GM10266 (cell line): Measurements from ENCODE around the gene FPR1.

Experiments used
- DNase-seq: peaks from one replicate; pipeline ENCODE4 v3.0.0; 2012; ENCODE audit errors: extremely low spot score
- TF ChIP-seq, protein P1 (sequence below): IDR thresholded peaks from 2 replicates; pipeline ENCODE4 v1.5.1; 2012; ENCODE audit warnings: mild to moderate bottlenecking, low read depth; ENCODE audit not compliant: control insufficient read depth, insufficient read depth; ENCODE audit errors: missing control alignments

FPR1 gene

DNA sequence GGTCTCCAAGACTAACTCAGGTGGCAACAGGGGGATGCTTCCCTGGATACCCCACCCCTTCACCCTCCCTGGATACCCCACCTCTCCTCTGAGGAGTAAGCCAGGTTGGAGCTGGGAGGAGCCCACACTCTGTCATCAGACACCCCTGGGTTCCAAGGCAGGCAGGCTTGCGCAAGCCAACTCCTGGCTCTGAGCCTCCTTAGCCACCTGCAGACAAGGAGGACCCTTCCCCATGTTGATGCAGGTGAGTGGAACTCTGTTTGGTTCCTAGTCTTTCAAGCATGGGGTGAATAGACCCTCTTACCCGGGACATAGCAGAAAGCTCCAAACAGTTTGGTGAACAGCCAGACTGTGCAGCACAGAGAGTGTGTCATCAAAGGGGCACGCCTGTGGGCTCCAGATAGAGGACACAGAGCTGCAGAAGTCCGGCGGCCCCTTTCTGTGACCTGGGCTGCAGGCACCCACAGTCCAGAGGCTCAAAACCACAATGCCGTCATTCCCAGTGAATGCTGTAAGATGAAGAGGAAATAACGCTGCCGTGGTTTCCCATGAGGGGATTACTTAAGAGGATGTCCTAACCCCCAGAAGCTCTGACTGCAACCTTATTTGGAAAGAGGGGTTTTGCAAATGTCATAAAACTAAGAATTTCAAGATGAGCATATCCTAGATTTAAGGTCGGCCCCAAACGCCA lies 15.8 kb downstream of the FPR1 start:
- DNase-seq: no peak
- TF ChIP-seq, protein P1, sequence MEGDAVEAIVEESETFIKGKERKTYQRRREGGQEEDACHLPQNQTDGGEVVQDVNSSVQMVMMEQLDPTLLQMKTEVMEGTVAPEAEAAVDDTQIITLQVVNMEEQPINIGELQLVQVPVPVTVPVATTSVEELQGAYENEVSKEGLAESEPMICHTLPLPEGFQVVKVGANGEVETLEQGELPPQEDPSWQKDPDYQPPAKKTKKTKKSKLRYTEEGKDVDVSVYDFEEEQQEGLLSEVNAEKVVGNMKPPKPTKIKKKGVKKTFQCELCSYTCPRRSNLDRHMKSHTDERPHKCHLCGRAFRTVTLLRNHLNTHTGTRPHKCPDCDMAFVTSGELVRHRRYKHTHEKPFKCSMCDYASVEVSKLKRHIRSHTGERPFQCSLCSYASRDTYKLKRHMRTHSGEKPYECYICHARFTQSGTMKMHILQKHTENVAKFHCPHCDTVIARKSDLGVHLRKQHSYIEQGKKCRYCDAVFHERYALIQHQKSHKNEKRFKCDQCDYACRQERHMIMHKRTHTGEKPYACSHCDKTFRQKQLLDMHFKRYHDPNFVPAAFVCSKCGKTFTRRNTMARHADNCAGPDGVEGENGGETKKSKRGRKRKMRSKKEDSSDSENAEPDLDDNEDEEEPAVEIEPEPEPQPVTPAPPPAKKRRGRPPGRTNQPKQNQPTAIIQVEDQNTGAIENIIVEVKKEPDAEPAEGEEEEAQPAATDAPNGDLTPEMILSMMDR: no peak

DNA sequence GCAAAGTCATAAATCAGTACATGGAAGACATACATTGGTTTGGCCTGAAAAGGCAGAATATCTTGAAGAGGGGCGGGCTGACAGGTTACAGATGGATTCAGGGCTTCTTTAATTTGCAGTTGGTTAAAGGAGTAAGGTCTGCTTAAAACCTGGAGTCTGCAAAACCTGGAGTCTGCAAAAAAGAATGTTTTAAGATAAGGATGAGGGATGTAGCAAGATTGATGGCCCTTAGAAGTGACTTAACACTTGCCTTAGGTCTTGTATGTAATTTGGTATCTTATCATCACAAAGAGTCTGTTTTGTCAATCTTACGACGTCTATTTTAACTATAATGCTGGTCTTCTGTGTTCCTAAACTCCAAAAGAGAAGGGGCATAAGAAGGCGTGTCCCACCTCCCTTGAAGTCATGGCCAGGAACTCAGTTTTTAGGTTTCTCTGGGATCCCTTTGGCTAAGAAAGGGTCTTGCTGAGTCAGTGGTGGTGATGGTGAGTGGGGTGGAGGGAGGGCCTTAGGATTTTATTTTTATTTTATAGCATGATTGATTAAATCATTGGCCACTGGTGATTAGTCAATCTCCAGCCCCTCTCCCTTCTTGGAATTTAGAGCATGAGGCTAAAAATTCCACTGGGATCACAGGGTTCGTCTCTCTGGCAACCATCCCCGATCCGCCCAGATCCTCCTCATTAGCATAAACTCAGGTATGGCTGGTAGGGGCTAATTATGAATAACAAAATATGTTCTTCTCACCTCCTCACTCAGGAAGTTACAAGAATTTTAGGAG lies 17.7 kb downstream of the FPR1 start:
- TF ChIP-seq, protein P1: no peak
- no peak for DNase-seq

DNA sequence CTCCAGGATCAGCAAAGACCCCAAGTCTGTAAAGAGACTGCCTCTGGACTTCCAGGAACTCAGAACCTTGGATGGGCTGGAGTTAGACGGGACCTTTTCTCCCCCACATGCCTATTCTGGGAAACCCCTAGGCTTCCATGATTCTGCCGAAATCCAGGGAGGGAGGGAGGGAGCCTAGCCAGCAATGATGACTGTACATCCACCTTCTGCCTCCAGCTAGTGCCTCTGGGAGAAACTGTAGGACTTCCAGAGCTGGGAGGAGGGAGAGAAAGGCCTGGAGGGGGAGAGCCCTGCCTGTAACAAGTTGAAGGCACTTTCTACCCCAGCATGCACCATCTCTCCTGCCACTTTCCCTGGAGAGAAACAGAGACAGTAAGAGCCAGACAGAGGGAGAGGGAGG lies 21.9 kb downstream of the FPR1 start:
- no peak for DNase-seq
- TF ChIP-seq, protein P1: no peak

DNA sequence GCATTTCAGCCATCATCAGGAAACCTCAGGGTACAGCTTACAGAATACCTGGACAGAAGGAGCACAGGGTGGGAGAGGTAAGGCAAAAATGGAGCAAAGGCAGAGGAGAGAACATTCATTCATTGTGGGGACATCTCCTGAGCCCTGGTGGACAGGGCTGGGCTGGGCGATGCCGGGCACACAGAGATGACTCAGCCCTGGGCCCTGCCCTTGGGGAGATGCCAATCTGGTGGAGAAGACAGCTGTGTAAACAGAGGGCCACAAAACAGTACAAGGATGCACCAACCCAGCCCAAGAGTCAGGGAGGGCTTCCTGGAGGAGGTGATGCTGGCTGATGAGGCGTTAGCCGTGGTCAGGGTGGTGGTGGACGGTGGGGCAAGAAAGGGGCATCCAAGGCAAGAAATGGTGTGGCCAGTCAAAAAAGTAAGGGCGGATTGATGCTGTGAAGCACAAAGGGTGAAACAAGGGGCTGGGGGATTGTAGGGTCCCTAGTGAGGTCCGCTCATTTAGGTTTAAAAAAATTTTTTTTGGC lies 24.3 kb downstream of the FPR1 start:
- TF ChIP-seq, protein P1: no peak
- DNase-seq: no peak

DNA sequence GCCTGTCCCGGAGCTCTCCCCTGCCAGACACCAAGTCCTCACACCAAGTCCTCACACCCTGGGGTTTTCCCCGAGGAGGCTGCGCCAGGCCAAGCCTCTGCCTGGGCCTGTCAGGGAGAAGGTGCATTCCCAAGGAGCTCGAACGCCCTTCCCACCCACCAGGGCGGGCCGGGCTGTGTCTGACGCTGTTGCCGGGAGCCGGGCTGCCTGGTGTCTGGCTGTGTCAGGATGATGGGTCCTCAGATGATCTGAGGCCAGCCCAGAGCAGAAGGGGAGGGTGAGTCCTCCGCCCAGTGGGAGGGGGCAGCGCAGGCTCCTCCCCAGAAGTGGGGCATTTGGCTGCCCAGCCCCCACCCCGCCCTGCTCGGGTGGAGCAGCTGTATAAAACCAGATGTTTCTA lies 25.6 kb downstream of the FPR1 start:
- TF ChIP-seq, protein P1: no peak

DNA sequence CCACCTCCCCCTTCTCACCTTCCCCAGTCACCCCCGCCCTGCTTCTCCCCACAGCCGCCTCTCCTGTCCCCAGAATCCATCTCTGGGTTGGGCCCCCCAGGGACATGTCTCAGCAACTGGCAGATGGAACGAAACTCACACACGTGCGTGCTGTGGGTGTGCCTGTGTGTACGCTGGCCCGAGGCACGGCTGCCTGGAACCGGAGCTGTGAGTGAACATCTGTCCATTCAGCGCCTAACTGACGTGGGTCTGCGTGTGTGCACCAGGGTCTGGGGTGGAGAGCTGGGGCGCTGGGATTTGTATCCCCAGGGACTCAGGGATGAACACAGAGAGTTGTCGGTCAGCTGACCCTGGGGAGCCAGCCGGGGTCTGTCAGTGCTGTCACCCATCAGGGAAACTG lies 27.1 kb downstream of the FPR1 start:
- DNase-seq: no peak
- TF ChIP-seq, protein P1: no peak

More for the DNA sequence above, 25.6 kb downstream of the FPR1 start:
- no peak for DNase-seq

DNA sequence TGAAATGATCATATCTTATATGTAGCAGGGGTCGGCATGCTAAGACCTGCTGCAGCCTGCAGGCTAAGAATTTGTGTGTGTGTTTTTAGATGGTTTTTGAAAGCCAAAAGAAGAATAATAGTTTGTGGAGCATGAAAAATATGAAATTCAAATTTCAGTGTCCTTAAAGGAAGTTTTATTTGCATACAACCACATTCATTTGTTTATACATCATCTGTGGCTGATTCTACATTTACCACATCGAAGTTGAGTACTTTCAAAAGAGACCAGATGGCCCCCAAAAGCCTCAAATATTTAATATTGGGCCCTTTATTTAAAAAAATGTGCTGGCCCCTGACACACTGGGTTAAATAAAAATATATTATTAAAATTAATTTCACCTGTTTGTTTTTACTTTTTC lies 29.2 kb downstream of the FPR1 start:
- DNase-seq: no peak
- TF ChIP-seq, protein P1: no peak
